Skeletal muscle tissue (tissue), 4 donors: ENCODE measurements around the gene POLA1. TPM values are rescaled to one million over a fixed set of nuclear protein-coding genes. Genes with fewer than 3 reads are reported as not detected.

ENCODE experiments used
- H3K27ac ChIP-seq: one replicate; pipeline ENCODE4 v1.7.0; 2013; ENCODE audit warnings: mild to moderate bottlenecking, low read depth, low read length, inconsistent platforms
- H3K27me3 ChIP-seq, 3 donors: one replicate each; pipeline ENCODE4 v1.7.0; 2013; ENCODE audit warnings: low read length in 3 of 3; ENCODE audit not compliant: control insufficient read depth in 3 of 3, insufficient read depth in 3 of 3
- H3K36me3 ChIP-seq, 3 donors: one replicate each; pipeline ENCODE4 v1.7.0; 2013; ENCODE audit warnings: low read length in 3 of 3; ENCODE audit not compliant: control insufficient read depth in 3 of 3, insufficient read depth in 3 of 3
- H3K4me1 ChIP-seq, 3 donors: one replicate each; pipeline ENCODE4 v1.7.0; 2013; ENCODE audit warnings: low read length in 3 of 3, mild to moderate bottlenecking in 3 of 3; ENCODE audit not compliant: control insufficient read depth in 3 of 3, insufficient read depth in 3 of 3
- H3K4me3 ChIP-seq, 3 donors: one replicate each; pipeline ENCODE4 v1.7.0; 2013; ENCODE audit warnings: low read length in 3 of 3
- H3K9ac ChIP-seq, 3 donors: one replicate each; pipeline ENCODE4 v1.7.0; 2013; ENCODE audit warnings: low read length in 3 of 3, mild to moderate bottlenecking in 3 of 3, moderate library complexity in 2 of 3, low read depth in 1 of 3
- H3K9me3 ChIP-seq, 3 donors: one replicate each; pipeline ENCODE4 v1.7.0; 2013; ENCODE audit warnings: low read length in 3 of 3; ENCODE audit not compliant: control insufficient read depth in 3 of 3
- total RNA-seq: library from RNA; depleted of rRNA; stranded (reverse); fragments of >200 nt; gene quantifications from one replicate; pipeline ENCODE4 v1.2.3, GENCODE V29; 2014
- donor health status: Osteomylitis.

The POLA1 gene
- total RNA-seq, 1 donor from 2014 or later: 63.2 TPM

- H3K4me3 ChIP-seq: peak overlapping the region; percentile 44 to 64 (median 48)
- H3K9ac ChIP-seq: peak overlapping the region in 2 of 3 donors; percentile 29 to 69
- H3K27me3 ChIP-seq: peaks cover 32 to 64% (median 40%) of the 10 kb centered on the region in 3 donors
- H3K27ac ChIP-seq: no peak overlapping the region
- H3K9me3 ChIP-seq: no peaks in the 10 kb centered on the region
- peaks cover 2 to 13% (median 12%) of the 10 kb centered on the region in 3 donors for H3K4me1 ChIP-seq
- no peaks in the 10 kb centered on the region for H3K36me3 ChIP-seq
These were observed 323.4 kb downstream of the POLA1 start for GRCh38 chrX:25016938-25017598.

DNA sequence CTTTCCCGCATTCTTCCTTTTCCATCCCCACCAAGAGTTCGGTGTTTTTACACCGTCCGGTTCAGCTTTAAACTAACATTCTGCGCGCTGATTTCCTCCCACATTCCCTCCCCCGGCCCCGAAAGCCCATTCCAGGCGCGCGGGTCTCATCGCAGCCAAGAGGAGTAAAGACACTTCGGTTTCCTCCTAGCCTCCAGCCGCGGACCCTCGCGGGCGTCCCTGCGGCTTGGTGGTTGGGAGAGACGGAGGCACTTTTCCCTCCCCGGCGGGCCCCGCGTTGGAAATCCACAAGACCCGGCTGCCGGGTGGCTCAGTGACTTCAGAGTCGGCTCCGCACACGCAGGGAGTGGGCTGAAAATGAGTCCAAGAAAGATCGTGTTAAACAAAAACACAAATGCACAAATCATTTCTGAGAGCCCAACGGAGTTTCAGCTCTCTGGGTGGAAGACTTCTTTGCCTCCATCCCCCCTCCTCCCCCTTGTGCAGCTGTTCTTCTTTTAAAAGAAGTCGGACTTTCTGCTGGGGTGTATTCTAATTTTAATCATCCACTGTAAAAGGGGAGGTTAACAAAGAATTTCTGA, 324.0 kb downstream of the POLA1 start:
- H3K9me3 ChIP-seq: no peaks in the 10 kb centered on the region
- H3K36me3 ChIP-seq: no peaks in the 10 kb centered on the region
- H3K4me3 ChIP-seq: peak overlapping the region; percentile 44 to 64 (median 48)
- peak overlapping the region in 2 of 3 donors; percentile 29 to 69 for H3K9ac ChIP-seq
- H3K27me3 ChIP-seq: peaks cover 36 to 71% (median 45%) of the 10 kb centered on the region in 3 donors
- no peak overlapping the region for H3K27ac ChIP-seq
- peaks cover 2 to 12% (median 11%) of the 10 kb centered on the region in 3 donors for H3K4me1 ChIP-seq

- Histone ChIP-seq H3K27ac (no peak overlapping the region), H3K4me1 (peaks cover 0 to 10% (median 10%) of the 10 kb centered on the region in 3 donors), H3K9ac (no peak overlapping the region), H3K36me3 (no peaks in the 10 kb centered on the region), H3K9me3 (no peaks in the 10 kb centered on the region), H3K4me3 (no peak overlapping the region), H3K27me3 (peaks cover 37 to 78% (median 45%) of the 10 kb centered on the region in 3 donors)
These were observed 325.0 kb downstream of the POLA1 start for GRCh38 chrX:25018682-25019081.

DNA sequence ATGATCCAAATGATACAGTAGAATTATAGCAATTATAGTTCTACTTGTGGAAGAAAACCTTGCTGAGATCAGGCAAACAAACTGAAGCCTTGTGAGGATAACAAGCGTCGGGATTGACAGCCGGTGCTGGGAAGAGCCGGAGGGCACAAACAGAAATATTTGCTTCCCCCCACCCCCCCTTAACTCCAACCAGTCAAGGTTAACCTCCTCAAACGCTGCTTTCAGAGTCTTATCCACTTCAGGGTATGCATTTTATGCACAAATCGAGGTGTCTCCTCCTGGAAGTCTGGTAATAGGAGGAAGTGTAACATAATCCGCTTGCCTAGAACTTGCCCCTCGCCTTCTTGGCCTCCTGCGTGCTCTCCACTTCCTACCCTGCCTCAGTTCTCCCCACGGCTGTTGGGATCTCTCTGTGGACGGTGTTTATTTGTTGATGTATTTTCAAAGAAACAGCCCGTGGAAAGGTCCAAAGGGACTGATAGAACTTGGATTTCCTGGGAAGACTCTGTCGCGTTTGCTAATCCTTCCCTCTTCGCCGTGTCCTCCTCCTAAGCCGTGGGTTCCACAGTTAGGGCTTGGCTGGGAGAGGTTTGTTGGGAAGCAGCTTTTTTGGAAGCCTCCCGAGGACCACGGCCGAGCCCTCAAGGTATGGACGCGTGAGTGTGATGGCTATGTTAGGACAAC, 326.1 kb downstream of the POLA1 start:
- Histone ChIP-seq H3K4me3 (peak overlapping the region in 1 of 3 donors; percentile 29), H3K9me3 (no peaks in the 10 kb centered on the region), H3K27me3 (peaks cover 37 to 84% (median 45%) of the 10 kb centered on the region in 3 donors), H3K9ac (no peak overlapping the region), H3K27ac (no peak overlapping the region), H3K36me3 (no peaks in the 10 kb centered on the region), H3K4me1 (peaks cover 0 to 10% (median 10%) of the 10 kb centered on the region in 3 donors)

GRCh38 chrX:25020391-25020904, 326.7 kb downstream of the POLA1 start:
- Histone ChIP-seq H3K27me3 (peaks cover 37 to 78% (median 45%) of the 10 kb centered on the region in 3 donors), H3K27ac (no peak overlapping the region), H3K36me3 (no peaks in the 10 kb centered on the region), H3K4me1 (peaks cover 0 to 10% (median 10%) of the 10 kb centered on the region in 3 donors), H3K9me3 (no peaks in the 10 kb centered on the region), H3K9ac (no peak overlapping the region), H3K4me3 (peak overlapping the region in 2 of 3 donors; percentile 14 to 29)

- no peak overlapping the region for H3K27ac ChIP-seq
- no peak overlapping the region for H3K9ac ChIP-seq
- H3K9me3 ChIP-seq: no peaks in the 10 kb centered on the region
- H3K36me3 ChIP-seq: no peaks in the 10 kb centered on the region
- peaks cover 37 to 76% (median 45%) of the 10 kb centered on the region in 3 donors for H3K27me3 ChIP-seq
- peaks cover 0 to 10% (median 10%) of the 10 kb centered on the region in 3 donors for H3K4me1 ChIP-seq
- H3K4me3 ChIP-seq: peak overlapping the region in 1 of 3 donors; percentile 14
These were observed 327.3 kb downstream of the POLA1 start for GRCh38 chrX:25020905-25021449.

GRCh38 chrX:25022499-25023325, 329.0 kb downstream of the POLA1 start:
- Histone ChIP-seq H3K9ac (no peak overlapping the region), H3K36me3 (no peaks in the 10 kb centered on the region), H3K27ac (no peak overlapping the region), H3K4me1 (peaks cover 0 to 9% (median 5%) of the 10 kb centered on the region in 3 donors), H3K9me3 (no peaks in the 10 kb centered on the region), H3K4me3 (no peak overlapping the region), H3K27me3 (peaks cover 24 to 59% (median 40%) of the 10 kb centered on the region in 3 donors)

- Histone ChIP-seq H3K9me3 (no peaks in the 10 kb centered on the region), H3K9ac (no peak overlapping the region), H3K4me1 (peaks cover 0 to 6% (median 4%) of the 10 kb centered on the region in 3 donors), H3K36me3 (no peaks in the 10 kb centered on the region), H3K27me3 (peaks cover 21 to 49% (median 35%) of the 10 kb centered on the region in 3 donors), H3K27ac (no peak overlapping the region), H3K4me3 (no peak overlapping the region)
These were observed 330.2 kb downstream of the POLA1 start for GRCh38 chrX:25023908-25024307.

- H3K36me3 ChIP-seq: no peaks in the 10 kb centered on the region
- peaks cover 11 to 33% (median 18%) of the 10 kb centered on the region in 3 donors for H3K27me3 ChIP-seq
- H3K27ac ChIP-seq: no peak overlapping the region
- no peak overlapping the region for H3K4me3 ChIP-seq
- H3K9me3 ChIP-seq: no peaks in the 10 kb centered on the region
- H3K9ac ChIP-seq: no peak overlapping the region
- H3K4me1 ChIP-seq: no peaks in the 10 kb centered on the region
These were observed 331.9 kb downstream of the POLA1 start for GRCh38 chrX:25025615-25026014.
